Activated T-cell treated with anti-CD3 and anti-CD28 coated beads, Interleukin-2, amount 50 U/mL, for 72 hours (primary cell): ENCODE results near the gene ASPRV1. TPM values are rescaled to one million over a fixed set of nuclear protein-coding genes. Genes with fewer than 3 reads are reported as not detected.

ENCODE experiments used
- ATAC-seq, 2 donors: fragments of 150-1000 bp; cut with Tn5 transposase; replicated peaks in 1 of 2; 2 replicates each; pipeline ENCODE4 v1.10.0; 2021; ENCODE audit warnings: moderate library complexity in 2 of 2, mild to moderate bottlenecking in 1 of 2
- DNase-seq, 2 donors: peaks; one replicate each; pipeline ENCODE4 v3.0.0; 2021 to 2022; ENCODE audit warnings: mixed read lengths in 1 of 2
- H3K27ac Mint-ChIP-seq: one replicate; pipeline ENCODE4 v1.8.0; 2022; ENCODE audit warnings: mild to moderate bottlenecking, moderate library complexity, mixed read lengths
- H3K27me3 Mint-ChIP-seq: one replicate; pipeline ENCODE4 v1.8.0; 2022; ENCODE audit warnings: low read depth, mixed read lengths
- H3K36me3 Mint-ChIP-seq, 2 donors: one replicate each; pipeline ENCODE4 v1.8.0; 2022; ENCODE audit warnings: mixed read lengths in 2 of 2, mild to moderate bottlenecking in 1 of 2; ENCODE audit not compliant: insufficient read depth in 2 of 2
- H3K4me1 Mint-ChIP-seq: one replicate; pipeline ENCODE4 v1.8.0; 2022; ENCODE audit warnings: low read depth, mixed read lengths
- H3K4me3 Mint-ChIP-seq, 2 donors: one replicate each; pipeline ENCODE4 v1.8.0; 2022; ENCODE audit warnings: mild to moderate bottlenecking in 2 of 2, mixed read lengths in 2 of 2, moderate library complexity in 2 of 2
- H3K9me3 Mint-ChIP-seq, 2 donors: one replicate each; pipeline ENCODE4 v1.8.0; 2022; ENCODE audit warnings: mixed read lengths in 2 of 2
- total RNA-seq, 2 donors: library from RNA; stranded (reverse); gene quantifications; one replicate each; pipeline ENCODE4 v1.2.3, GENCODE V29; 2022

The ASPRV1 gene
- total RNA-seq, 2 donors from 2014 or later: 1.0 to 2.0 TPM

GRCh38 chr2:69983392-69983966 is 22.0 kb upstream of the ASPRV1 start:
- Mint-ChIP-seq H3K27ac (no peak overlapping the region), H3K36me3 (no peaks in the 10 kb centered on the region), H3K9me3 (no peaks in the 10 kb centered on the region), H3K4me1 (peaks cover 5% of the 10 kb centered on the region), H3K27me3 (no peaks in the 10 kb centered on the region), H3K4me3 (no peak overlapping the region)
- DNase-seq (no peak), ATAC-seq (no peak)

- Mint-ChIP-seq H3K4me3 (no peak overlapping the region), H3K27me3 (no peaks in the 10 kb centered on the region), H3K4me1 (peaks cover 12% of the 10 kb centered on the region), H3K36me3 (no peaks in the 10 kb centered on the region), H3K27ac (no peak overlapping the region), H3K9me3 (no peaks in the 10 kb centered on the region)
- ATAC-seq (no peak), DNase-seq (no peak)
These were observed 18.7 kb upstream of the ASPRV1 start for GRCh38 chr2:69979902-69980807.

GRCh38 chr2:69977906-69978482 is 16.6 kb upstream of the ASPRV1 start:
- Mint-ChIP-seq H3K4me1 (peaks cover 12% of the 10 kb centered on the region), H3K27me3 (no peaks in the 10 kb centered on the region), H3K36me3 (no peaks in the 10 kb centered on the region), H3K4me3 (no peak overlapping the region), H3K9me3 (no peaks in the 10 kb centered on the region), H3K27ac (no peak overlapping the region)
- DNase-seq (no peak), ATAC-seq (no peak)

GRCh38 chr2:69977186-69977585 is 15.8 kb upstream of the ASPRV1 start:
- ATAC-seq: no peak
- no peak overlapping the region for H3K27ac Mint-ChIP-seq
- no peak for DNase-seq
- peaks cover 12% of the 10 kb centered on the region for H3K4me1 Mint-ChIP-seq
- no peaks in the 10 kb centered on the region for H3K27me3 Mint-ChIP-seq
- no peaks in the 10 kb centered on the region for H3K36me3 Mint-ChIP-seq
- no peak overlapping the region for H3K4me3 Mint-ChIP-seq
- H3K9me3 Mint-ChIP-seq: no peaks in the 10 kb centered on the region

GRCh38 chr2:69975853-69976462 is 14.5 kb upstream of the ASPRV1 start:
- H3K4me3 Mint-ChIP-seq: no peak overlapping the region
- no peaks in the 10 kb centered on the region for H3K36me3 Mint-ChIP-seq
- H3K27me3 Mint-ChIP-seq: no peaks in the 10 kb centered on the region
- H3K9me3 Mint-ChIP-seq: no peaks in the 10 kb centered on the region
- no peak overlapping the region for H3K27ac Mint-ChIP-seq
- ATAC-seq (no peak), DNase-seq (no peak)
- H3K4me1 Mint-ChIP-seq: peaks cover 12% of the 10 kb centered on the region

GRCh38 chr2:69975136-69975852 is 13.9 kb upstream of the ASPRV1 start:
- Mint-ChIP-seq H3K4me3 (no peak overlapping the region), H3K27ac (no peak overlapping the region), H3K27me3 (no peaks in the 10 kb centered on the region), H3K9me3 (no peaks in the 10 kb centered on the region), H3K4me1 (peaks cover 12% of the 10 kb centered on the region), H3K36me3 (no peaks in the 10 kb centered on the region)
- no peak for DNase-seq
- no peak for ATAC-seq

GRCh38 chr2:69973335-69973735 is 11.9 kb upstream of the ASPRV1 start:
- ATAC-seq: no peak
- H3K36me3 Mint-ChIP-seq: no peaks in the 10 kb centered on the region
- H3K4me3 Mint-ChIP-seq: no peak overlapping the region

GRCh38 chr2:69972822-69973221 is 11.4 kb upstream of the ASPRV1 start:
- no peaks in the 10 kb centered on the region for H3K36me3 Mint-ChIP-seq
- DNase-seq: no peak
- no peaks in the 10 kb centered on the region for H3K27me3 Mint-ChIP-seq
- H3K4me3 Mint-ChIP-seq: no peak overlapping the region
- no peaks in the 10 kb centered on the region for H3K9me3 Mint-ChIP-seq
- H3K27ac Mint-ChIP-seq: no peak overlapping the region
- no peak for ATAC-seq
- peaks cover 12% of the 10 kb centered on the region for H3K4me1 Mint-ChIP-seq

More at GRCh38 chr2:69973335-69973735, 11.9 kb upstream of the ASPRV1 start:
- no peaks in the 10 kb centered on the region for H3K27me3 Mint-ChIP-seq
- H3K9me3 Mint-ChIP-seq: no peaks in the 10 kb centered on the region
- DNase-seq: no peak
- peaks cover 12% of the 10 kb centered on the region for H3K4me1 Mint-ChIP-seq
- H3K27ac Mint-ChIP-seq: no peak overlapping the region

- Mint-ChIP-seq H3K9me3 (no peaks in the 10 kb centered on the region), H3K4me1 (no peaks in the 10 kb centered on the region), H3K27me3 (no peaks in the 10 kb centered on the region), H3K36me3 (no peaks in the 10 kb centered on the region), H3K27ac (no peak overlapping the region), H3K4me3 (no peak overlapping the region)
- DNase-seq (no peak), ATAC-seq (no peak)
These were observed 8.6 kb upstream of the ASPRV1 start for GRCh38 chr2:69969991-69970390.

GRCh38 chr2:69969126-69969983 is 7.9 kb upstream of the ASPRV1 start:
- no peak for ATAC-seq
- Mint-ChIP-seq H3K27ac (no peak overlapping the region), H3K4me3 (no peak overlapping the region), H3K36me3 (no peaks in the 10 kb centered on the region), H3K27me3 (no peaks in the 10 kb centered on the region), H3K9me3 (no peaks in the 10 kb centered on the region), H3K4me1 (peaks cover 6% of the 10 kb centered on the region)
- no peak for DNase-seq

- no peaks in the 10 kb centered on the region for H3K9me3 Mint-ChIP-seq
- peaks cover 9% of the 10 kb centered on the region for H3K4me1 Mint-ChIP-seq
- no peak overlapping the region for H3K4me3 Mint-ChIP-seq
- H3K27me3 Mint-ChIP-seq: no peaks in the 10 kb centered on the region
- ATAC-seq (no peak), DNase-seq (no peak)
- no peaks in the 10 kb centered on the region for H3K36me3 Mint-ChIP-seq
- H3K27ac Mint-ChIP-seq: no peak overlapping the region
These were observed 7.2 kb upstream of the ASPRV1 start for GRCh38 chr2:69968609-69969008.

- Mint-ChIP-seq H3K27ac (no peak overlapping the region), H3K27me3 (no peaks in the 10 kb centered on the region), H3K9me3 (no peaks in the 10 kb centered on the region), H3K36me3 (no peaks in the 10 kb centered on the region), H3K4me1 (peaks cover 9% of the 10 kb centered on the region), H3K4me3 (no peak overlapping the region)
- DNase-seq (no peak), ATAC-seq (no peak)
These were observed 5.1 kb upstream of the ASPRV1 start for GRCh38 chr2:69966496-69966895.
